ENCODE data around the gene BSG.

BSG gene

DNA sequence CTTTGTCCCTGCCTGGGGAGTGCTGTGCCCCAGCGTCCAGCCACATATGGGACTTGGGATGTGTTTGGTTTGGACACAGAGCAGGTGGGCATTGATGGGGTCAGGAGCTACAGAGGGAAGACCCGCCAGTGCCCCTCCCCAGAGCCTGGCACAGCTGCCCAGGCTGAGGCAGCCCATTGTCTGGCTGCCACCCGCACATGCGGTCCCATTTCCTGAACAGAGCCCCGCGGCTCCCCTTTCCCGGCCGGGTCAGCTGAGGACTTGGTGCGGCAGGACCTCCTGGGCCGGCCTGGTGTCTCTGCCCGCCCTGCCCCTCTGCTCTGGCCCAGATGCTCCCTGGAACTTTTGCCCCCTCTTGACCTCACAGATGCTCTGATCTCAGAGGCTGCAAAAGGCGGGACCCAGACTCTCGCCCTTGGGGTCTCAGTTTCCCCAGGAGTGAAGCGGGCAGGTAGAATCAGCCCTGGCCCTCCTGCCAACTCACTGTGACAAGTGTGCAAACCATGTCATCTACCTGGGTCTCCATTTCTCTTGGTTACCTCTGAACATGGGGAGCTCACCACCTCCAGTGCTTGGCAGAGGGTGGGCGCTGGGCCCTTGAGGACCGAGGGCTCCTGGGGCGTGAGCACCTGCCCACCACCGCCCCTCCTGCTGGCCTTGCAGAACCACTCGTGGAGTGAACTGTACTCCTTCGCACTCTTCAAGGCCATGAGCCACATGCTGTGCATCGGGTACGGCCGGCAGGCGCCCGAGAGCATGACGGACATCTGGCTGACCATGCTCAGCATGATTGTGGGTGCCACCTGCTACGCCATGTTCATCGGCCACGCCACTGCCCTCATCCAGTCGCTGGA is 35.1 kb downstream of the BSG start:
- no peak overlapping the region for H3K4me3 ChIP-seq (ENCODE audit: control insufficient read depth, low read depth, low read length)
- DNase-seq (ENCODE audit: low read depth): no peak
- TF ChIP-seq, protein P1, sequence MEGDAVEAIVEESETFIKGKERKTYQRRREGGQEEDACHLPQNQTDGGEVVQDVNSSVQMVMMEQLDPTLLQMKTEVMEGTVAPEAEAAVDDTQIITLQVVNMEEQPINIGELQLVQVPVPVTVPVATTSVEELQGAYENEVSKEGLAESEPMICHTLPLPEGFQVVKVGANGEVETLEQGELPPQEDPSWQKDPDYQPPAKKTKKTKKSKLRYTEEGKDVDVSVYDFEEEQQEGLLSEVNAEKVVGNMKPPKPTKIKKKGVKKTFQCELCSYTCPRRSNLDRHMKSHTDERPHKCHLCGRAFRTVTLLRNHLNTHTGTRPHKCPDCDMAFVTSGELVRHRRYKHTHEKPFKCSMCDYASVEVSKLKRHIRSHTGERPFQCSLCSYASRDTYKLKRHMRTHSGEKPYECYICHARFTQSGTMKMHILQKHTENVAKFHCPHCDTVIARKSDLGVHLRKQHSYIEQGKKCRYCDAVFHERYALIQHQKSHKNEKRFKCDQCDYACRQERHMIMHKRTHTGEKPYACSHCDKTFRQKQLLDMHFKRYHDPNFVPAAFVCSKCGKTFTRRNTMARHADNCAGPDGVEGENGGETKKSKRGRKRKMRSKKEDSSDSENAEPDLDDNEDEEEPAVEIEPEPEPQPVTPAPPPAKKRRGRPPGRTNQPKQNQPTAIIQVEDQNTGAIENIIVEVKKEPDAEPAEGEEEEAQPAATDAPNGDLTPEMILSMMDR (conservative IDR thresholded peaks at IDR 0.05; ENCODE audit: control insufficient read depth, insufficient read depth, low read depth, low read length): no peak

DNA sequence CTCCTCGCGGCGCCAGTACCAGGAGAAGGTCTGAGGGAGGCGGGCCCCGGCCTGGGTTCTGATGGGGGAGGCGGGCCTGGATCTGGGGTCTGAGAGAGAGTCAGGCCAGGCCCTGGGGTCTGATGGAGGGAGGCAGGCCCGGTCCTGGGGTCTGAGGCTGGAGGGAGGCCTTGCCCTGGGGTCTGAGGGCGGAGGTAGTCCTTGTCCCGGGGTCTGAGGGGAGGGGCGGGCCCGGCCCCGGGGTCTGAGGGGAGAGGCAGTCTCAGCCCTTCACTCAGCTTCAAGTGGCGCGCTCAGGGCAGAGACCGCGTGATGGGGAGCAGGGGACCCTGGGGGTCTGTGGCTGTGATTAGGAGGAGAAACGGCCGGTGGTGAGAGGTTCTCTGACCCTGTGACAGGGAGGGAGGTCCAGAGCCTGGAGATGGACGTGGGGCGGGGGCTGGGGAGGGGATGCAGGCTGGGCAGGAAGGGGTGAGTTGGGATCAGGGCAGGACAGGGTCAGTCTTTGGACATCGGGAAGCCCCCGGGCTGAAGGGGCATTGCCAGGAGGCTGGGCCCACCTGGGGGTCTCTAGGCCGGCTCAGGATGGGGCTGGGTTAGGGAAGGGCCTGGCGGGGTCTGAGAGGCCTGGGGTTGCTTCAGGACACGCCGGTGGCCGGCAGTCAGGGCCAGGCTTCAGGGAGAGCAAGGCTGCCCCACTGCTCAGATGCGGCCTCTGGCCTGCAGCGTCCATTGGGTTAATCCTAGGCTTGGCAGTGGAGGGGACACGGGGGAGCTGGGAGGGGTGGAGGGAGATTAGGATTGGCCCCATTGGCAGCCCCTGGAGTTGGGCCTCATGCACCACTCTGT is 36.0 kb downstream of the BSG start:
- TF ChIP-seq, protein P1 (conservative IDR thresholded peaks at IDR 0.05; ENCODE audit: control insufficient read depth, insufficient read depth, low read depth, low read length): no peak
- no peak overlapping the region for H3K4me3 ChIP-seq (ENCODE audit: control insufficient read depth, low read depth, low read length)
- no peak for DNase-seq (ENCODE audit: low read depth)

DNA sequence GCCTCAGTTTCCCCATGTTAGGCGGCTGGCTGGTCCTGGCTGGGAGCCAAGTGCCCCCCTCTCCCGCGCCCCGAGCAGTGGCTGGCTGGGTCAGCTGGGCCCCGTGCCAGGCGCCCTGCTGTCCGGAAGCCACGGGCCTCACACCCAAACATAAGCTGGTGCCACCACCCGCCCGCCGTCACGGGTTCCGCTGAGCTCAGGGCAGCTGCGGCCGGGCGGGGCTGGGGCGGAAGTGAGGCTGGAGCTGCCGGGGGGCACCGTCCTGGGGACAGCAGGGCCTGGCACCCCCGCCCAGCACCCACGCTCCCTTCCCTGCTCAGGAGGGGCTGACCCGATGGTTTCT is 36.6 kb downstream of the BSG start:
- no peak overlapping the region for H3K4me3 ChIP-seq (ENCODE audit: control insufficient read depth, low read depth, low read length)
- TF ChIP-seq, protein P1 (conservative IDR thresholded peaks at IDR 0.05; ENCODE audit: control insufficient read depth, insufficient read depth, low read depth, low read length): no peak
- no peak for DNase-seq (ENCODE audit: low read depth)

DNA sequence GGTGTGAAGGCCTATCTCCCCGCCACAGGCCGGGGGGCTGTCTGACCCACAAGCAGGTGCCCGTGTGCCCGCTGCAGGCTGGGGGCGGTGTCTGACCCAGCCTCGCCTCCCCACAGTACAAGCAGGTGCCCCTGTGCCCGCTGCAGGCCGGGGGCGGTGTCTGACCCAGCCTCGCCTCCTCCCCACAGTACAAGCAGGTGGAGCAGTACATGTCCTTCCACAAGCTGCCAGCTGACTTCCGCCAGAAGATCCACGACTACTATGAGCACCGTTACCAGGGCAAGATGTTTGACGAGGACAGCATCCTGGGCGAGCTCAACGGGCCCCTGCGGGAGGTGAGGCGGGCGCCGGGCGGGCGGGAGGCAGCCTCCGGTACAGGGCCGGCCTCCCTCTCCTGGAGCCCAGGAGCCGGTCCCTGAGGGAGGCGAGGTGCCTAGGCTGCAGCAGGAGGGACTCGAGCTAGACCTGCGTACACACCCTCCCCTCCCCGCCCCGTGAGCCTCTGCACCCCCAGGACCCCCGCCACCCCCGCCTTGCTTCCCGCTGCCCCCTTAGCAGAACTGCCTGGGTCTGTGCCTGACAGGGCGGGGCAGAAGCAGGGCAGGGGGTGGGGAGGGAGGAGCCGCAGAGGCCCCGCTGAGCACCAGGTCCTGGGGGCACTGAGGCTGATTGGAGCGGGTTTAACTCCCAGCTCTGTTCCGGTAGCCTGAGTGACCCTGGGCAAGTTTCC is 37.8 kb downstream of the BSG start:
- no peak for DNase-seq (ENCODE audit: low read depth)
- TF ChIP-seq, protein P1 (conservative IDR thresholded peaks at IDR 0.05; ENCODE audit: control insufficient read depth, insufficient read depth, low read depth, low read length): no peak
- H3K4me3 ChIP-seq (ENCODE audit: control insufficient read depth, low read depth, low read length): no peak overlapping the region

DNA sequence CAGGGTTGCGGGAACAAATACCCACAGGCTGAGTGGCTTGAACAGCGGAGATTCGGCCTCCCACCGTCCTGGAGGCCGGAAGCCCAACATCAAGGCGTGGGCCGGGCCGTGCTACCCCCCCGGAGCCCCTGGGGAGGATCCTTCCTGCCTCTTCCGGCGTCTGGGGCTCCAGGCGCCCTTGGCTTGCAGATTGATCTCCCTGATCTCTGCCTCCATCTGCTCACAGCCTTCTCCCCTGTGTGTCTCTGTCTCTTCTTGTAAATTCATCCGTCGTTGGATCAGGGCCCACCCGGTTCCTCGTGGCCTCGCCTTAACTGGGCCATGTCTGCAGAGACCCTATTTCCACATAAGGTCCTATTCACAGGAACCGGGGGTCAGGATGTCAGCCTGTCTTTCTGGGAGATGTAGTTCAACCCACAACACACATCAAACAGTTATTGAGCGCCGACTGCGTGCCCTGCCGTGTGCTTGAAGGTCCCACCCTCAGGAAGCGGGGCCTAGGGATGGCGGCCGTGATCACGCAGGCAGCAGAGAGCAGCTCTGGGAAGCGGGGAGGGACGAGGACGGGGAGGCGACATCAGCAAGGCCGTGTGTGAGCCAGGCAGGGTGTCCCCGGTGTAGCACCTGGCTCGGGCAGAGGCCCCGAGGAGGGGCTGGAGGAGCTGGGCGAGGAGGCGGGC is 38.5 kb downstream of the BSG start:
- DNase-seq (ENCODE audit: low read depth): peak; percentile 72
- TF ChIP-seq, protein P1 (conservative IDR thresholded peaks at IDR 0.05; ENCODE audit: control insufficient read depth, insufficient read depth, low read depth, low read length): no peak
- H3K4me3 ChIP-seq (ENCODE audit: control insufficient read depth, low read depth, low read length): no peak overlapping the region

DNA sequence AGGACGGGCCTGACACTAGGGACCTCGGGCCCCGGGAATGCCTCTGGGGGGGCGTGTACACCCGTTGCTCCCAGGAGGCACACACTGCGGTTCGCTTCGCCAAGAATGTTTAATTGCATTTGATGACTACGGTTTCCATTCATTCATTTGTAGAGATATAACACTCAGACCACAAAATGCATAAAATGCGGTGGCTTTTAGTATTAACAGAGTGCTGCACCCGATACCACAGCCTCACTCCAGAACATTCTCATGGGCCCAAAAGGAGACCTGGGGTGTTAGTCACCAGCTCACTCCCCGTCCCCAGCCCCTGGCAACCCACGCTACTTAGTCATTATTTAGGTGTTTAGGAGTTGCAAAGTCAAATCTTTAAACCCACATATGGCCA is 39.1 kb downstream of the BSG start:
- peak; percentile 94 for DNase-seq (ENCODE audit: low read depth)
- H3K4me3 ChIP-seq (ENCODE audit: control insufficient read depth, low read depth, low read length): no peak overlapping the region
- TF ChIP-seq, protein P1 (conservative IDR thresholded peaks at IDR 0.05; ENCODE audit: control insufficient read depth, insufficient read depth, low read depth, low read length): no peak
